ENCODE results near the gene MZT2B. TPM values are rescaled to one million over a fixed set of nuclear protein-coding genes. Genes with fewer than 3 reads are reported as not detected.
"Not testable (repeated sequence)": the region's sequence is repeated elsewhere in the genome, so short reads cannot be mapped to it uniquely, and the experiment has no call there.

The MZT2B gene
- total and polyA plus RNA-seq, 2 of the 8 experiments (the other 6 are each of a cell fraction or from before 2014, with no cell fraction given) = 90.3 to 151 TPM

- TF ChIP-seq PHF8 (conservative IDR thresholded peaks at IDR 0.05; ENCODE audit: low read depth, low read length) = no peak
- TF ChIP-seq SP1 (IDR thresholded peaks at IDR 0.05; ENCODE audit: low read depth, low read length) = no peak
- no peak for TF ChIP-seq ATF3 (IDR thresholded peaks at IDR 0.05; ENCODE audit: insufficient read depth, low read depth, low read length)
Measured at GRCh38 chr2:130150181-130151144, 31.6 kb upstream of the MZT2B start (continued).

- WGBS, 2 experiments (ENCODE audit: extremely low coverage in 1 of 2, insufficient coverage in 1 of 2, insufficient read length in 1 of 2, insufficient replicate concordance in 2 of 2, low coverage in 1 of 2, low lambda C conversion rate in 2 of 2, missing lambda C conversion rate in 1 of 2) = 77% methylated on average over 5 of the region's 5 CpGs; no CpG with 5 or more reads in 1 of the 2 experiments
- H3K4me1 ChIP-seq (replicated peaks in 1 of 4; ENCODE audit: control insufficient read depth in 3 of 4, insufficient read depth in 4 of 4, low read length in 3 of 4); H3K27me3 ChIP-seq (replicated peaks in 1 of 4; ENCODE audit: control insufficient read depth in 3 of 4, extremely low read depth in 1 of 4, insufficient read depth in 3 of 4, low read length in 3 of 4); H3K9me3 ChIP-seq (ENCODE audit: insufficient read depth in 2 of 2, low read depth in 1 of 2, low read length in 1 of 2); H2BK120ac ChIP-seq (replicated peaks; ENCODE audit: low read depth, low read length); H3K4me2 ChIP-seq (ENCODE audit: insufficient read depth in 1 of 2, low read depth in 2 of 2, low read length in 2 of 2); H3K79me1 ChIP-seq (ENCODE audit: low read depth, low read length); H3K9ac ChIP-seq (replicated peaks in 1 of 4; ENCODE audit: extremely low read depth in 1 of 4, low read depth in 3 of 4, low read length in 3 of 4); H3K14ac ChIP-seq (ENCODE audit: insufficient read length); H3K23me2 ChIP-seq (ENCODE audit: low read depth, low read length); H2BK15ac ChIP-seq (ENCODE audit: low read length); H3K4ac ChIP-seq (replicated peaks; ENCODE audit: insufficient read length, low read depth, low read length); H4K5ac ChIP-seq (ENCODE audit: insufficient read length, low read depth, low read length); H4K91ac ChIP-seq (replicated peaks; ENCODE audit: insufficient read length, low read length); H2BK20ac ChIP-seq (ENCODE audit: low read length); H2BK5ac ChIP-seq (ENCODE audit: low read depth, low read length); H2AFZ ChIP-seq (ENCODE audit: low read length); CTCF ChIA-PET (ENCODE audit: partially characterized antibody); FAIRE-seq; H3K27ac ChIP-seq (ENCODE audit: low read depth, low read length); H2AK5ac ChIP-seq (ENCODE audit: low read depth, low read length); H3K4me3 ChIP-seq (ENCODE audit: extremely low read depth in 1 of 4, insufficient read depth in 2 of 4, low read depth in 3 of 4, low read length in 4 of 4); H3K79me2 ChIP-seq (ENCODE audit: control insufficient read depth in 1 of 2, insufficient read depth in 2 of 2, low read length in 2 of 2); H2BK12ac ChIP-seq (ENCODE audit: low read depth, low read length); H3K56ac ChIP-seq (replicated peaks; ENCODE audit: insufficient read length, low read depth, low read length); H4K8ac ChIP-seq (ENCODE audit: extremely low read depth, insufficient read depth, low read length); H3K23ac ChIP-seq (ENCODE audit: insufficient read length); H4K20me1 ChIP-seq (replicated peaks in 1 of 2; ENCODE audit: control insufficient read depth in 1 of 2, insufficient read depth in 2 of 2, low read length in 2 of 2); H3K18ac ChIP-seq (ENCODE audit: extremely low read depth, low read length); DNase-seq (ENCODE audit: low read depth in 1 of 2, low spot score in 2 of 2): not testable (repeated sequence)
- POLR2A ChIA-PET (ENCODE audit: partially characterized antibody) = interaction anchor here (1.0 to 1.2 kb wide), 2 partner anchors 19 to 27 kb away, joined by 3 to 4 read pairs; no protein-coding TSS in a partner anchor
- peaks cover 3 to 32% (median 14%) of the 10 kb centered on the region in 4 experiments; a peak in 5 of 8 replicates for H3K36me3 ChIP-seq (ENCODE audit: control insufficient read depth in 2 of 4, insufficient read depth in 4 of 4, low read length in 3 of 4)
Measured at GRCh38 chr2:130151145-130151512, 30.9 kb upstream of the MZT2B start.

Data from H1 (cell line).